IPS-NIHi7 (cell line): Measurements from ENCODE around the gene C2orf42.
"Not testable (repeated sequence)": the region's sequence is repeated elsewhere in the genome, so short reads cannot be mapped to it uniquely, and the experiment has no call there.

Experiments
- DNase-seq: peaks from one replicate; pipeline ENCODE4 v3.0.0; 2012; ENCODE audit warnings: mixed read lengths; ENCODE audit errors: extremely low spot score

Gene C2orf42

DNA sequence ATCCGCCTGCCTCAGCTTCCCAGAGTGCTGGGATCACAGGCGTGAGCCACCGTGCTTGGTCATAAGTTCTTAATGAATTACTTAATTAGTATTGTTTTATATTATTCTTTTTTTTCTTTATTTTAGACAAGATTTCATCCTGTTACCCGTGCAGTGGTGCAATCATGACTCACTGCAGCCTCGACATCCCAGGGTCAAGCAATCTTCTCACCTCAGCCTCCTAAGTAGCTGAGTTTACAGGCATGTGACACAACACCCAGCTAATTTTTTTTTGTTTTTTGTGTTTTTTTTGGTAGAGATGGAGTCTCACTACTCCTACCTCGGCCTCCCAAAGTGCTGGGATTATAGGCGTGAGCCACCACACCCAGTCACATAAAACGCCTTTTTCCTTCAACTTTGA lies 17.3 kb downstream of the C2orf42 start:
- DNase-seq, result no peak

DNA sequence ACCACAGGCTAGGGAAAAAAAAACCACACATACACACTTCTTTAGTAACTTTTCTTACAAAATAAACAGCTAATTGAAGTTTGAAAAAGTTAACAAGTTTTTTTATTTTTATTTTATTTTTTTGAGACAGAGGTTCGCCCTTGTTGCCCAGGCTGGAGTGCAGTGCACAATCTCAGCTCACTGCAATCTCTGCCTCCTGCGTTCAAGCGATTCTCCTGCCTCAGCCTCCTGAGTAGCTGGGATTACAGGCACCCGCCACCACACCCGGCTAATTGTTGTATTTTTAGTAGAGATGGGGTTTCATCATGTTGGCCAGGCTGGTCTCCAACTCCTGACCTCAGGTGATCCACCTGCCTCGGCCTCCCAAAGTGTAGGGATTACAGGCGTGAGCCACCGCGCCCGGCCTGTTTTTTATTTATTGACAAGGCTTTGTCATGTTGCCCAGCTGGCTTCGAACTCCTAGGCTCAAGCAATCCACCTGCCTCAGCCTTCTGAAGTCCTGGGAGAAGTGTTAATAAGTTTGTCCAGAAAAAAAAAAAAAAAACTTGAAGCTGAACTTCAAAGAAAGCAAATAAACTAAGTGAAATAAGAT lies 21.1 kb downstream of the C2orf42 start:
- DNase-seq, result not testable (repeated sequence)

DNA sequence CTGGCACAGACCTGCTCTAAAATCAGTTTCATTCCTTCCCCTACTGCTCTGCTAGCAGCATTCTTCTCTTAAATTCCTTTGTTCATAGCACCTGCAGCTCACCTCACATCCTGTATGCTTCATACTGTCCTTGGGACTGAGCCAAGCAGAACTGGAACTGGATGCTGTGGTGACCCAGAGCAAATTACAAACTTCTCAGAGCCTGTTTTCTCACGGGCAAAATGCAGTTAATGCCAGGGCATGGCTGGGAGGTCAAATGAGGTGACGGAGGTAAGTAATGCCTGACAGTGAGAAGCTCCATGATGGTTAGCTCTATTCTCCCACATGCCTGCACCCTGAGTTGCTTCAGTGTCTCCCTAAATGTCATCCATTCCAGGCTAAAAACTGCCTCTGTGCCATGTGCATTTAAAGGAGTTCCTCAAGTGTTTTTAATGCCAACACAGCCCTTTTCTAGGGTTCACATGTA lies 29.7 kb downstream of the C2orf42 start:
- DNase-seq, result no peak

DNA sequence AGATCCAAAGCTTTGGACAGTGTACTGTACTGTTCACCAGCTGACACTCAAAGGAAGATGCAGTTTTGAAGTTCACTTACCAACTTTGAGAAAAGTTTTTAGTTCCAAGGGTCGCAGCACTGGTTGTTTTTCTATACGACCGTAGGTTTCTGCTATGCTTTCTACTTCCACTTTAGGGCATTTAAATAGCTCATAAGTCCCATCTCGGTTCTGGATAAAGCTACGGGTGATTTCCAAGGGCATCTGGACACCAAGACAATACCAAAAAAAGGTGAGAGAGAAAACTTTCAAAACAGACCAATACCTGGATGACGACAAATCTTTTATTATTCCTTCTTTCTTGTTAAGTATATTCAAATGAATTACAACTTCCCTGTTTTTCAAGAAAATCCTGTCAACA lies 30.3 kb downstream of the C2orf42 start:
- DNase-seq, result no peak

DNA sequence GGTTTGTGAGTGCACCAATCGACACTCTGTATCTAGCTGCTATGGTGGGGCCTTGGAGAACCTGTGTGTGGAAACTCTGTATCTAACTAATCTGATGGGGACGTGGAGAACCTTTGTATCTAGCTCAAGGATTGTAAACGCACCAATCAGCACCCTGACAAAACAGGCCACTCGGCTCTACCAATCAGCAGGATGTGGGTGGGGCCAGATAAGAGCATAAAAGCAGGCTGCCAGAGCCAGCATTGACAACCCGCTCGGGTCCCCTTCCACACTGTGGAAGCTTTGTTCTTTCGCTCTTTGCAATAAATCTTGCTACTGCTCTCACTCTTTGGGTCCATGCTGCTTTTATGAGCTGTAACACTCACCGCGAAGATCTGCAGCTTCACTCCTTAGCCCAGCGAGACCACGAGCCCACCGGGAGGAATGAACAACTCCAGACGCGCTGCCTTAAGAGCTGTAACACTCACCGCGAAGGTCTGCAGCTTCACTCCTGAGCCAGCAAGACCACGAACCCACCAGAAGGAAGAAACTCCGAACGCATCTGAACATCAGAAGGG lies 41.6 kb downstream of the C2orf42 start:
- not testable (repeated sequence) for DNase-seq

DNA sequence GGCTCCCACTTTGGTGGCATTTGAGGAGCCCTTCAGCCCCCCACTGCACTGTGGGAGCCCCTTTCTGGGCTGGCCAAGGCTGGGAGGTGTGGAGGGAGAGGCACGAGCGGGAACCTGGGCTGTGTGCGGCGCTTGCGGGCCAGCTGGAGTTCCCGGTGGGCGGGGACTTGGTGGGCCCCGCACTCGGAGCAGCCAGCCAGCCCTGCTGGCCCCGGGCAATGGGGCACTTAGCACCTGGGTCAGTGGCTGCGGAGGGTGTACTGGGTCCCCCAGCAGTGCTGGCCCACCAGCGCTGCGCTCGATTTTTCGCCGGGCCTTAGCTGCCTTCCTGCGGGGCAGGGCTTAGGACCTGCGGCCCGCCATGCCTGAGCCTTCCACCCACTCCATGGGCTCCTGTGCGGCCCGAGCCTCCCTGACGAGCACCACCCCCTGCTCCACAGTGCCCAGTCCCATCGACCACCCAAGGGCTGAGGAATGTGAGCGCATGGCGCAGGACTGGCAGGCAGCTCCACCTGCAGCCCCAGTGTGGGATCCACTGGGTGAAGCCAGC lies 42.5 kb downstream of the C2orf42 start:
- not testable (repeated sequence) for DNase-seq

DNA sequence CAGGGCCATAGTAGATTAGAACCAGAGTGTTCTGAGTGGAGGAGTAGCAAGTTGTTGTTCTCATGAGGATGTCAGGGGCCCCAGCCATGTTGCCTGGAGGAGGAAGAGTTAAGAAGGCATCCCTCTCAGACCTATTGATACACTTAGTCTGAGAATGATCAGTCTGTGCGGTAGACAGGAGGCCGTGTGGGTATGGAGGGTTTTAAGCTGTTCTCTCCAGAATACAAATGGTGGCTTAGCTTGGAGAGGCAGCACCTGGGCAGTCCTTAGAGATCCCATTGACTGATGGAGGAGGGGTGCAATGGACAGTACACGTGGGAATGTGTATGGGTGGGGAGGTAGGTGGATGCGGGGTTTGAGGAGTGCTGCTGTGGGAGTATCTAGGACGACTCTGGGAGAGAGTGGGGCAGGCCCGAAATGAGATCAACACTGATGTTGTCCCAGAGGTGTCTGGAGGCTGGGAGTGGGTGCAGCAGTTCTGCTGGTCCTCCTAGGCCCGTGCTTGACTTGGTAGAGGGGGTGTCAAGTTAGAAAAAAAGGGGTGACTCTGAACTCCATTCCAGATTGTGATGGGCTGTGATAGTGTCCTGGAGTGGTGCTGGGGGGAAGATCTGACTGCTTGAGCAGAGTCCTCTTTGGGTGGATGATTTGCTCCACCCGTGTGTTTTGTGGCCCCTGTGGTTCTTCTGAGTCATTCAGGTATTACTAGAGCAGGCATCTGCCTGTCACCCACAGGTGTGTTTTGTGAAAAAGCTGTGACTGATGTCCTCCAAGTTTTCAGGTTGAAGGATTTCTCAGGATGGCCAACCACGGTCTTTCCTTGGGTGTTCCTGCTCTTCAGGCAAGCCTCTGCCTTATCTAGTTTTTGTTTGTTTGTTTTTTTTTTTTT lies 44.7 kb downstream of the C2orf42 start:
- no peak for DNase-seq

DNA sequence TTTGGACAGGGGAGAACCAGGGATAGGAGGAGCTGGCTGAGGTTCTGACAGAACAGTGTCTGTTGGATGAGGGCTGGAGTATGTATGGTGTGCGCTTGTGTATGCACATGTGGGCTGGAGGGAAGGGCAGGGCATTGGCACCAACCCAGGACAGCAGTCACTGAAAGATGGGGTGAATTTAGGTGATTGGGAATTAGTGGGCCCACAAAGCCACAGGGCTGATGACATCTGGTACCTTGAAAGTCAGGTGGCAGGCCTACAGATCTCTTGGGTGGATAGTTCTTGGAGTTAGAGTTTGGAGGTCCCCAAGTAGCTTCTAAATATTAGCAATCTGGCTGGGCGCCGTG lies 45.7 kb downstream of the C2orf42 start:
- no peak for DNase-seq

DNA sequence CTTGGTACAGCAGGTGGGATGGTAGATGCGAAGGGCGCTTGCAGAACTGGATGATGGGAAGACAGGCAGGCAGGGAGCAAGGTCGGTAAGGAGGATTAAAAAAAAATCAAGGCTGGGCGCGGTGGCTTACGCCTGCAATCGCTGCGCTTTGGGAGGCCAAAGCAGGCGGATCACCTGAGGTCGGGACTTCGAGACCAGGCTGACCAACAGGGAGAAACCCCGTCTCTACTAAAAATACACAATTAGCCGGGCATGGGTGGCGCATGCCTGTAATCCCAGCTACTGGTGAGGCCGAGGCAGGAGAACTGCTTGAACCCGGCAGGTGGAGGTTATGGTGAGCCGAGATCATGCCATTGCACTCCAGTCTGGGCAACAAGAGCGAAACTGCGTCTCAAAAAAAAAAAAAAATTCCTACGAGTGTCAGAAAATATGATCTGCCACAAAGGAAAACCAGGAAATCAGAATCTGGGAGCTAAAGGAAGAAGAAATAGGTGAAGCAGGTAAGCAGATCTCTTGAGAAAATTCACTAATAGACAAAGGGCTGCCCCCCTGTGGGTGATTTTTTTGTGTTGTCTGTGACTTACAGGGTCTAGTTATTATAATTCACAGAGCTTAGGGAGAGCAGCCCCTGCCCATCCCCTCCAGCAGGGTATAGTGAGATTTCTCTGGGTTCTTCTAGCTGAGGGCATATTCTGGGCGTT lies 46.2 kb downstream of the C2orf42 start:
- DNase-seq, result no peak

DNA sequence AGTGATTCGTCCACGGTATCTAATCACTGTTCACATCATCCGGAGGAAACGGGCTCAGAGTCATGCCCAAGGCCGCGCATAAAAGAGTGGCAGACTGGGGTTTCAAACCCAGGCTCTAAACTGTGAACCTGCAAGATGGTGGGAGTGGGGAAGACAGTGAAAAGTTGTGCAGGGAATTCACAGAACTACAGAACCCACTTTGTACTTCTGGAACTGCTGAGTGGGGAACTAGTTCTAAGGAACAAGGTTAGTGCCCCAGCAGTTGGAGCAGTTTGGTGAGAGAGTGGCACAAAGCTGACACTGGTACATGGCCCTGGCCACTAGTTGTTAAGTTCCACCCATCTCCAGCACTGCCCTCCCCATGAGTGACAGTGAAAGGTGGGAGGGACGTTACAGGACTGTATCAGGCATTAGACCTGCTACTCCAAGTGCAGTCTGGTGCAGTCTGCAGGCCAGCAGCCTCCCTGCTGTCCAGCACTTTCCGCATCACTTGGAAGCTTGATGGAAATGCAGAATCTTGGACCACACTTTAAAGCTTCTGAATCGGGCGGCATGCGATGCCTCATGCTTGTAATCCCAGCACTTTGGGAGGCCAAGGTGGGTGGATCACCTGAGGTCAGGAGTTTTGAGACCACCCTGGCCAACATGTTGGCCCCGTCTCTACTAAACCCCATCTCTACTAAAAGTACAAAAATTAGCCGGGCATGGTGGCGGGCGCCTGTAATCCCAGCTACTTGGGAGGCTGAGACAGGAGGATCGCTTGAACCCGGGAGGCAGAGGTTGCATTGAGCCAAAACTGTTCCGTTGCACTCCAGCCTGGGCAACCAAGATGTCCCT lies 47.3 kb downstream of the C2orf42 start:
- DNase-seq, result no peak

DNA sequence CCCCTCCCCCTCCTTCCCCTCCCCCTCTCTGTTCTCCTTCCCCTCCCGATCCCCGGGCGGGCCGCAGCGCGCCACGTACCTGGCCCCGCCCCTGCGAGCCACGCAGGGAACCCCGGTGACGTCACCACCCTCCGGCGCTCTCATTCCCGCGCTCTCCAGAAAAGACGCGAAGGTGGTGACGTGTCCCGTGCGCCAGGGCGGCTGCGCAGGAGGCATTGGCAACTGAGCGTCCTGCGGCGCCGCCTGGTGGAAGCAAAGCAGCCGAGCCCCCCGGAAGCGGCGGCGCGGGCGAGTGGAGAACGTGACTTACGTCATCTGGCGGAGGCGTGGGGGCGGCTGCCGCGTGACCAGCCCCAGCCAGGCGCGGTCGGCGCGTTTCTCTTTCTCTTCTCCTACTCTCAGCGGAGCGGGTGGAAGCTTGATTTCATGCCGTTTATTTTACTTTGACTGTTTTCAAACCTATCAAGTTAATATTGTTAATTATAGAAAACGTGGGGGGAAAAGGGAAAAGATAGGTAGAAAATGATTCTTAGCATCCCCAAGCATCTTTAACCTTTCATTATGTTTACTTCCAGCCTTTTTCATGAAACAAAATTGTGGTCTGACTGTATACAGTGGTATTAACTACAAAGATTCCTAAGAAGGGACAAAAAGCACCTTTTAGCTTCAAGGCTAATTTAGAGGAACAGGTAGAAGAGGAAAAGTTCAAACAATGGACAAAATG lies 48.1 kb downstream of the C2orf42 start:
- DNase-seq, result peak; percentile 96

DNA sequence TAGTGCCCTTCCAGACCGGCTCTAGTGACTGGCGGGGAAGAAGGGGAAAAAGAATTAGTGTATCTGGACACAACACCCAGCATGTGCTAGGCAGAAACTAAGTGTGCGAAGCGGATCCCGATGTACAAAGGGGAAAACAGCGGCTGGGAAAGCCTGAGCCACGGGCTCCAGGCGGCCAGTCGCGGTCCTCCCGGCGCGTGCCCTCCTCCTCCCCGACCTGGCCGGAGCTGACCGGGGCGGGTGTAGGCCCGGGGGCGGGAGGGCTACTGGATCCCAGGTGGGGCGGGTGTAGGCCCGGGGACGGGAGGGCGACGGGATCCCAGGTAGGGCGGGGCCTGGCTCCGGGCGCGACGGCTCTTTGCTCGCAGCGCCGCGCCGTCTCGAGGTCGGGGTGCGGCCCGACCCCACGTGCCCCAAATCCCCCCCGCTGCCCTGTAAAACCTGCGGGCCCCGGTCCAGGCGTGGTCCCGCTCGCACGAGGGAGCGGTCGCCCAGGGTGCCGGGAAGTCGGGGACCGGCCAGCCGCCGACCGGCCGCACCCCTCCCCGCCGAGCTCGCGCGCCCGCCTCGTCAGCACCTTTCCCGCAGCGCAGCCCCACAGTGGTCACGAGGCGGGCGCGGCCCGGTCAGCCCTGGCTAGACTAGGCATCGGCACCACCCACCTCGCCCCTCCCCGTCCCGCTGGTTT lies 48.8 kb downstream of the C2orf42 start:
- DNase-seq, result peak; percentile 62

DNA sequence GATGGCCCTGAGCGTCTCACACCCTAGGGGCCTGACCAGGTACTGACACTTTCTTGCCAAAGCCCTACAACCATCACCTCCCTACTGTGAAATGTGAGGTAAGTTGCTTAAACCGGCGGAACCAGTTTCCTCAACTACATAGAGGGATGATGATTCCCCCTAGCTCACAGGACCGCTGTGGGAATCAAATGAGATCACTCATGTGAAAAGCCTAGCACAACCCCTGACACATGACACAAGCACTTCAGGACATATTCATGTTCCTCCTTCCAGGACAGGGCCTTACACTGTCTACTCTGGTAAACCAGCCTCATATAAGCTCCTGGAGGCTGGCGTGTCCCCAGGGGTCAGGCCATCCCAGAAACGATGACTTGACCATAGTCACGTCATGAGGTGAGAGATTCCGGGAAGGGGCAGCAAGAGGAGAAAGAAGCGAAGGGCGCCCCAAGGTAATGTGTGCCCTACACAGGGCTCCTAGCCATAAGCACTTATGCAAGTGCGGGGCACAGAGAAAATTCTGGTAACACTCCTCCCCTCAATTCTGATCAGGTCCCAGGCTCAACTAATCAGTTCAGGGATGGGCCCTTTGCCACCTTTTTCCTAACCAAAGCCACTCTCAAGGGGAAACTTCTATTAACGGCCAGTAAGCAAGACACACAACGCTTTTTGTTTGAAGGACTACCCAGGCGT lies 49.5 kb downstream of the C2orf42 start:
- peak; percentile 69 for DNase-seq

DNA sequence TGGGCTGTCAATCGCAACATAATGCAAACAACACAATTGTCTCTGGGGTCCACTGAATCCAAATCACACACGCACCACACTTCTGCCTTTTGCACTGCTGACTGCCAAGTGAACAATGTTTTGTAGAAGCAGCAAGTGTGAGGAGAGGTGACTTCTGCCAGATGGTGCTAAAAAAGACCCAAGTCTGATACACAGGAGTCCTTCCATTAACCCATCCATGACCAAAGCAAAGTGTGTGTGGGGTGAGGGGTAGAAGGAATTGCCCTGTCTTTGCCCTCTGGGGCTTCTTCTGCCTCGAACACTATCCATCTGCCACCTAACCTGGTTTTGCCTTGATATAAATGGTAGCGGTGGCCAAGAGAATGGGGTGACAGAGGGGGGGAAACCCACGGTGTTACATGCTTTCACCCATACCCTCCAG lies 50.0 kb downstream of the C2orf42 start:
- no peak for DNase-seq

DNA sequence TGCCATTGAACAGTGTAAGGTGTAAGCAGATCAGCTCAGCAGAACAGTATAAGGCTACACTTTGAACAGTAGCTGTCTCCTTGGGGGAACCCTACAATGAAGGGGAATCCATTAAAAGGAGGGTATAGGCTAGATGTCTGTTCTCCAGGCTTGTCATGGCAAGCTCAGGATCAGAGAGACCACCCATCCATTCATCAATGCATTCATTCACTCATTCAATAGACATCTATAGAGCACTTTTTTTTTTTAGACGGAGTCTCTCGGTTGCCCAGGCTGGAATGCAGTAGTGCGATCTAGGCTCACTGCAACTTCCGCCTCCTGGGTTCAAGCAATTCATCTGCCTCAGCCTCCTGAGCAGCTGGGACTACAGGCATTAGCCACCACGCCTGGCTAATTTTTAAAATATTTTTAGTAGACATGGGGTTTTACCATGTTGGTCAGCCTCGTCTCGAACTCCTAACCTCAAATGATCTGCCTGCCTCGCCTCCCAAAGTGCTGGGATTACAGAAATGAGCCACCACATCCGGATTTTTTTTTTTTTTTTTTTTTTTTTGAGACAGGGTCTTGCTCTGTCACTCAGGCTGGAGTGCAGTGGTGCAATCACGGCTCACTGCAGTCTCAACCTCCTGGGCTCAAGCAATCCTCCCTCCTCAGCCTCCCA lies 56.4 kb downstream of the C2orf42 start:
- not testable (repeated sequence) for DNase-seq

DNA sequence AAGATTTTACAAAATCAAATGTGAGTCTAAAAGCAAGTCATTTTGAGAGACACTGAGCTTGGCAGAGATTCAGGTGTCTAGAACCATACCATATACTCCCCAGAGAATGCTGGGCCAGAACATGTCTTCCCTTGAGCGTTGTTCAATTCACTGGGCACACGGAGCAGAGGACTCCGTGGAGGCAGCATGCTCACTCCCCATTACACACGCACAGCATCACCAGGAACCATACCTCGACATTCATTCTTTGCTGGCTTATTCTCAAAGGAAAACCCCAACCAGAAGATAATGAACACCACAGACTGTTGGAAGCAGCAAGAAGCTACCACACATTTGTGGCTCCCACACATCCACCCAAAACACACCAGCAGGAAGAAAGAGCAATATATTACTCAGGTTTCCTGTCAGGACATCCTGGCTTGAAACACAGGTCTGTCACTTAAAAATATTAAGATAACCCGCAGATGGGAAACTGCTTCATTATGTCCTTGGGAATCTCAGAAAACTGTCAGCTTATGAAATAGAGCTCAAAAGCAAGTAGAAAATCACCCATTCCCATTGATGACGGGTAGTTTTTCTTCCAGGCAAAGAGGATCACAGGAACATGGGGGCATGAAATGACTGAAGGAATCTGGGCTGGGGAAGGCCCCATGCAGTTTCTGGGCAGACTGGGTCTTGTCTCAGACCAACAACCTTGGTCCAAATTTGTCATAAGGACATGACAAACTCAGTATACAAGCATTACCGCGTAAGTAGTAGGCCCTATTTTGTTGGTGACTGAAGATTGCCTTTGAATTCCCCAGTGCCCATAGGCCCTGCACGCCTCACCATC lies 57.1 kb downstream of the C2orf42 start:
- no peak for DNase-seq

DNA sequence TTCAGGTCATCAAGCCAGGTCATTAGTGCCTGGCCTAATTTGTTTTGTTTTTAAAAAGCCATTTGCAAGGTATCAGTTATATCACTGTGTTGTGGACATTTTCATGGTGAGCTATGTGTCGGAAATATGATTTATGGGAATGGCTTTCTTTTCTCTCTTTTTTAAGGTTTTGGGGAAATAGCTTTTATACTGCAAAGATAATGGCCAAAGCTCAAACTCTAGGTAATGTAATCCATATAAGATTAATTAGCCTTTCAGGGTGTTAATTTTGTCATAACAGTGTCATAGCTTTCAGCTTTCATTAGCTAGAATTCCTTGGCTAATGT lies 57.7 kb downstream of the C2orf42 start:
- no peak for DNase-seq
